NCI-H1694 treated with DMSO at 0.1 percent for 48 hours (cell line): ENCODE results near the gene SHC4.
"Not testable (repeated sequence)": the region's sequence is repeated elsewhere in the genome, so short reads cannot be mapped to it uniquely, and the experiment has no call there.

Experiments used
- DNase-seq: peaks from one replicate; lab custom pipeline; 2025; lab: John Stamatoyannopoulos, UW

SHC4 gene

DNA sequence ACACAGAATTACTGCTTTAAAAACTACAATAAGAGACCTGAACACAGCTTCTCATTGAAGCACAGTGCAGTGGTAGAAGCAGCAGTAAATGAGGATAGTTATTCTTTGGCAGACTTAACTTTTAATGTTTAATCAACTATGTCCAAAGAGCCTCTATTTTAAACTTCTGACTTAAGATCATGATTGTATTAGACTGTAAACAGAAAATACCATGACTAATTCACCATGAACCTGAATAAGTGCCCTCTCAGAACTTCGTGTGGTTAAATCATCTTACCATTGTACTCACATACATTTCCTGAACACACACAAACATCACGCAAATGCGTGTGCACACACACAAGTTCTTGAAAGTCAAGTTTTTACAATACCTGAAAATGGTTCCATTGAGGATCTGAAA is 166.8 kb downstream of the SHC4 start:
- DNase-seq: no peak

DNA sequence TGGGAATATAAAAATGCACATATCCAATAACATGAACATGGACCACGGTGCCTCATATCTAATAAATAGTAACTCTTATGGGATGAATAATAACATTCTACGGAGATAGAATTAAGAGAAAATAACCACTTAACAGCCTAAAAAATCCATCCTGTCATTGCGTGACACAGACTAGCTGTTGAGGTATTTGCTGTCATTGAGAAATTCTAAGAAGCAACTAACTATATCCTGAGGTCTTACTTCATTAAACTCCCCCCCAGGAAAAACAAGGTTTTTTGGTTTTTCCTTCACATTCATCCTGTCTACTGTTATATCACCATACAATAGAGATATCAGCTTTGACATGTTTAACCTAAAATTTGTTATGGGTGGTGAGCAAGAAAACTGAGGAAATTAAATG is 167.2 kb downstream of the SHC4 start:
- no peak for DNase-seq

DNA sequence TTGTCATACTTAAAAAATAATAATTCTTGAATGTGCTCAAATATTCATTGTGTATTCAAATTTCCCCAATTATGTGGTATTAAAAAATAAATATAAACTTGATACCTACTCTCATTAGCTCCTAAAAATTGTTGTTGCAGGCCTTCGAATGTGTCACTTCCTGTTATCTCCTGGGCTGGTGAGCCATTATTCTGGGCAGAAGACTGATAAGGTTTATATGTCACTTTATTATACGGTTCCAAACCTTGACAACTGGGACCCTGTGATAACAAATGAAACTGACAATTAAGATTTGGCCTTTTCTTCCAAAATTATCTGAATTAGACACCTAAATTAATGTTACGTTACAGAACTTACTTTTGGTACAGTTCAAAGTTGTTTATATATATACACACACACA is 167.8 kb downstream of the SHC4 start:
- DNase-seq: no peak

DNA sequence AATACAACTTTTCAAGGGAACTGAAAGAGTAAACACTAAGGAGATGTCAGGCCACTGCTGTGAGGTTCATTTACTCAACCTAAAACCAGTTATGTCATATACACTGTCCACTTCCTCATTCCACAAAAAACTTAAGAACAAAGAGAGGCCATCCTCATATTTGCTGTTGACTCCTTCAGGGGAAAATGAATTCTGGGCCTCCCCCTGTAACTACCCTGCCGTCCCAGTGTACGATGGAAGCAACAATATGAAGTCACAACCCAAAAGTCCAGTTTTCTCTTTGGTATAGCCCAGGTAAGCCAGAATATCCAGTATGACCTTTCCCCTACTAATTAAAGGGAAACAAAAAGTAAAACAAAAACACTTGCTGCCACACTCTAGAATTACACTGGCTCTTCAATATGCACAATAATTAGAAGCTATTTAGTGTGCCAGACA is 169.0 kb downstream of the SHC4 start:
- DNase-seq: no peak

DNA sequence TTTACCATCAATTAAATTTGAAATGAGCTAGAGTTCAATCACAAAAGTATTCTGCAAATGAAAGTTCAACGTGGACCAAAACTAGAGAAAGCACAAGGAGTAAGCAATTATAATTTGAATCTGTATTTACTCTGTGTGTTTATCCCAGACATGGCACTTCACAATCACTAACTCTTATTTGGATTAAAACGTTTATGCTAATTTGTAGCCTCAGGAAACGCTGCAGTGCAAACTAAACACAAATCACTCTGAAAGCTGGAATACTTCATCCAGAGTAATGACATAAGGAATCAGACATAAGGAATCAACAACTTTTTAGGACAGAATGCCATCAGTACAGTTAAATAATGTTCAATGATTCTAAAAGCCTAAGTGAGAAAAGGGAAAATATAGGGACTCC is 171.3 kb downstream of the SHC4 start:
- no peak for DNase-seq

DNA sequence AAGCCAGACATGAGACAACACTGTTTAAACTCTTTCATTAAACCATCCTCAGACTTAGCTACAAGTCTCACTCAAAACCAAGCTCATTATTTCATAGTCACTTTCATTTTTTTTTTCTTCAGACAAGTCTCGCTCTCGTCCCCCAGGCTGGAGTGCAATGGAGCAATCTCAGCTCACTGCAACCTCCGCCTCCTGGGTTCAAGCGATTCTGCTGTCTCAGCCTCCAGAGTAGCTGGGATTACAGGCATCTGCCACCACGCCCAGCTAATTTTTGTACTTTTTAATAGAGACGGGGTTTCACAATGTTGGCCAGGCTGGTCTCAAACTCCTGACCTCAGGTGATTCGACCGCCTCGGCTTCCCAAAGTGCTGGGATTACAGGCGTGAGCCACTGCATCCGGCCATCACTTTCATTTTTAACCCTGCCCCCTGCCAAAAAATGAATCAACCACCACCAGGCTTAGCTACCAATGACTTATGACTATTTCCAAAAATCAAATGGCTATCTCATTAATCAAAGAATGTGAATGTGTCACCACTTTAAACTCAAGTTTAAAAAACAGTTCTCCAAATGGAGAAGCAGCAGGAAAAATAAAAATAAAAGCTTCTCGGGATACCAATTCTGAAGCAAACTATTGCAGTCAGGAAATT is 173.1 kb downstream of the SHC4 start:
- DNase-seq: not testable (repeated sequence)

DNA sequence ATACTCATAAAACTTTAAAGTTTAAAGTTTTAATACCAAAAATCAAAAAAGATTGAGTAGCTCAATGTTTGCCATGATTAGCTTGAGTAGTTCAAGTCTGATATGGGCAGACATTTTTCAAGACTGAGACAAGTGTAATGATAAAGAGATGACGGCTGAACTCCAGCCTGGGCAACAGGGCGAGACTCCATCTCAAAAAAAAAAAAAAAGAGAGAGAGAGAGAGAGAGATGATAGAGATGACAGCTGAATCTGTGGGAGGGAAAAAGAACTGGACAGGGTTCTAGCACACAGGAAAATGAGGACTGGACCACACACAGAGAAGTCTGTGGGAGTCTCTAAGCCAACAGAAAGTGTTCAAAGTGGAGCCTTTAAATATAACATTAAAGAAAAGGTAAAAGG is 178.0 kb downstream of the SHC4 start:
- no peak for DNase-seq

DNA sequence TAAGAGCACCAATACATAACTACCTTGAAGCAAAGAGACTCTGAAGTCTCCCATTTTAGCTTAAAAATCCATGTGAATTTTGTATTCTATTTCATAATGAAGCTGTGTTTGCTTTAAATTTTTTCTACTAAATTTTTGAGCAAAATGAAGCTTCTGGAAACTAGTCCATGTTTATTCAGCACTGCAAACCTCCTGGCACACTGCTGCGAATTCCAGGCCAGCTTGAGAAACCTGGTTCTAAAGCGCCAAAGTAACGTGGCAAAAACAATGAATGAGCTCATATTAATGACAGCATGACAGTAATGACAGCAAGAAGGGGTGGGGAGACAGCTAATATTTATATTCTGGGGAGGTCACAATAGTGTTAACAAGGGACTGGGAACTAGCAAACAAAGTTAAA is 178.5 kb downstream of the SHC4 start:
- no peak for DNase-seq

DNA sequence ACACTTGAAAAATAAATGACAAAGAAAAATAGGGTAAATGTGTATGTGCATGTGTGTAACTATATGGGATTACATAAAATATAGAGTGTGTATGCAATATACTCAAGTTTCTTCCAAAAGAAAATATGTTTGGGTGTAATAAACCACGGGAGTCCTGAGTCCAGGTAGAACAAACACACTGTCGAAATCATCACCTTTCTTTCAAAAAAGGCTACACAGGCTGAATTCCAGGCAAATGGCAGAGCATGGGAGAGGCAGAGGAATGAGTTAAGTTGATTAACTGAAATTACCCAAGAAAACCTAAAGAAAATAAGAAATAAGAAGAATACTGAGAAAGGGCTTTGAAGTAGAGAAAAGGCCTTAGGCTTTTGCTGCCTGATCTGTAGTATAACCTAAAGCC is 179.0 kb downstream of the SHC4 start:
- no peak for DNase-seq

DNA sequence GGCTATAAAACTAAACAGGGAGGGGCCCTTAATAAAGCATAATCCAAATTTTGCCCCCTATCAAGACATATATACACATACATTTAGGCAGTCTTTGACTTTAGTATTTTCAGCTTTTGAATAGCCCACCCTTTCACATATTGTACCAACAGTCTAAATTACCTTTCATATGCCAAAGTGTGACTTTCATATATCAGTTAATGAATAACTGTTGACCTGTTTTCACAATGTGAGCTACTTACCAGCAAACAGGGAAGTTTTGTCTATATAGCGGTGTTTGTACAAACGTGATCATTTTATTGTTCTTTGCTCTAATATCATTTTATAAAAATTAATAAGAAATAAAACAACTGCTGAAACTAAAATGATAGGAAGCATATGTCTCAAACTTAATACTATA is 180.8 kb downstream of the SHC4 start:
- no peak for DNase-seq

DNA sequence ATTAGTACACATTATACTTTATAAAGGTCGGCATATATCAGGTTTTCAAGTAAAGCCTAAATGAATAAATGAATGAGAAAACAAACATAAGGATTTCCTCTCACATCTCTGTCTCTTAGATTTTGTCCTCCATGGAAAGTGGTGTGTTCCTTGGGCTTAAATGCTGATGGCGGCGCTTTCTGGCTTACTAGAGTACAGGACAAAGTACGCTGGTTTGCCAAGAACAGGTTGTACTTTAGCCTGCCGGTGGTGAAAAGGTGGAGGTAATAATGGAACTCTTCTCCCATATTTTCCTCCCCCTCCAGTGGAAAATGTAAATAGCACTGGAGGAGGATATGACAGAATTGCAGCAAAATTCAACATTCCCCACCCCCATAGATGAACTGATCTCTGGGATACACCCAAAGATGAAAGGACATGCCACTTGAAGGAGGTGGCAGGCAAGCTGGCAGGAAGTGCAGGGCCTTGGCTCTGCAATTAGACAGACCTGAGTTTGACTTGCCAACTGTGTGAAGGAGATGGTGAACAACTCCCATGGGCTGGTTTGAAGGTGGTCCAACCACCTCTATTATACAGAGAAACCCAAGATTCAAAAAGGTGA is 182.1 kb downstream of the SHC4 start:
- no peak for DNase-seq

DNA sequence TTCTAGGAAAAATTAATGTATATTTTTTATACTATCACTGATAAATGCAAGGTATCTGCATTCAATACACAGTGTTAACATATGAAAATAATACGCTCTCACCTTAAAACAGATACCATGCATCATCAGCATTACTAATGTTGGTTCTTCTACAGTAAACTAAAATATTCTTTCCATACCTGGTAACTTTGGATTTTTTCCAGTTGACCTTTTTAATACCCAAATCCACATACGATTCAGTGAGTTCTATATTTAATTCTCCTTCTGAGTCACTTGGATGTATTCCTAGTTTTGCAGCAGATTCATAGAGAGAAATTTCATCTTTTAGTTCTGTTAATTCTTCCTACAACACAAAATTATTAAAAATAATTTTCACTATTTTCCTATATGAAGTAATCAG is 182.7 kb downstream of the SHC4 start:
- no peak for DNase-seq

DNA sequence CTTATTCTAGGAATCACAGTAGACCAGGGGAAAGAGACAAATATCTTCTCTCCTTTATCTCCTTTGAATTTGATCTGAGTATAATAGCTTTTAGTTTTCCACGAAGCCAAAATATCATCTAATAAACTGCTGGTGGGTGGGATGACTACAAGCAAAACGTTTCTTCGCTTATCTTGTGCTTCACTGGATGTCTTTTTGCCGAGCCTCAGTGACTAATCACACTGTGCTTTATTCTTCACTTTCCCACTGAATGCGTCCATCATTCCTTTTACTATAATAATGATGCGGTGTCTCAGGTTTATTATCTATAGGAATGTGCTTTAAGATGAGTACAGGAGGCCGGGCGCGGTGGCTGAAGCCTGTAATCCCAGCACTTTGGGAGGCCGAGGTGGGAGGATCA is 185.4 kb downstream of the SHC4 start:
- DNase-seq: no peak

DNA sequence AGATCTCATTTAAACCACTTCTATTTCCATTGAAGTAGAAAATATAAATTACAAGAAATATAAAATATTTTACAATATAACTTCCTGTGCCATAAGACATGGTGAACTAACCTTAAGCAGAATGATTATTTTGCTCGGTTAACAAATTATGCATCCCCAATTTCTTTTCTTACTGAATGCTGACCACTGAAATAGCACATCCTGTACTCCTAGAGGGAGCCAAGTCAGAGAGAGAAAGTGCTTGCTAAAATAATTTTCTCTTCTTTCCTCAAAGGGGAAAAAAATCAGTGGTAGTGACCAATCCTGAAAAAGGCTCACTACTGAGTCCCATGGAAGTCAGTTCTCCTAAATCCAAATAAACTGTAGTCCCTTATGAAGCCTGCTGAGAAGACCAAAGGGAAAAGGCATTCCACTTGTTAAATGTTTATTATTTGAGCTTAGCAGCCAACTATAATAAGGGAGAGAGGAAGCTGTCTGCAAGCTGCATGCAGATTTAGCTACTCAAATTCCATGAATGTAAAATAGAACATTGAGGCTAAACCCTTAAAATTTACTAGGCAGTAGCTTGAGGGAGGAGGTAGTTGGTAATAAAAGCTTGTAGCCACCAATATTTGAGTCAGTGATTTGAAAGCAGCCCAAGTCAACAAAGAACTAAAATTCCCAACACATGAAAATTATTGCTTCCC is 185.9 kb downstream of the SHC4 start:
- DNase-seq: no peak

DNA sequence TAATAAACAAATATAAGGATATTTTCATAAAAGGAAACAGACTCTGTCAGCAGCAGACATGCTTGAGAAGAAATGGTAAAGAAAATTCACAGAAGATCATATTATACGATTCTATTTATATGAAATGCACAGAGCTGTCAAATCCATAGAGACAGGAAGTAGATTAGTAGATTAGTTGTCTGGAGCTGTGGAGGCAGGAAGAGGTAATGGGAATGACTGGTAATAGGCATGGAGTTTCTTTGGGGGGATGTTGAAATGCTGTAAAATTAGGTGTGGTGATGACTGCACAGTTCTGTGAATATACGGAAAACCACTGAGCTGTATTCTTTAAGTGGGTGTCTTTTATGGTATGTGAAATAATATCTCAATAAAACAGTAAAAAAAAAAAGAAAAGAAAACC is 188.2 kb downstream of the SHC4 start:
- DNase-seq: no peak

DNA sequence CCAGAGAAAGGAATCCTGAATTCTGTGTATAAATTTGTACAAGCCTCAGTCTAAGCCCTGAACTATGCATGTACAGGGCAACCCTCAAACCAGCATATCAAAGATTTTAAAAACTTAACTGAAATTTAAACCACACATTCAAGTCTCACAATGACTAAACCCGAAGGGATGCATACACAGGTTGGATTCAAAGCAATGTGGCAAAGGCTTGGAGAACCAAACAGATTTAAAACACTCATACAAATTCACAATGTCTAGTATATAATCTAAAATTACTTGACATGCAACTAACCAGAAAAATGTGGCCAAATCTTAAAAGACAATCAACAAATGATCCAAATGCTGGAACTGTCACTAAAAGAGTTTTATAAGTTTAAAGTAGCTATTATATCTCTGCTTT is 189.2 kb downstream of the SHC4 start:
- DNase-seq: no peak
